Heart right ventricle (tissue), 16 donors: ENCODE measurements around the gene SPR. TPM values are rescaled to one million over a fixed set of nuclear protein-coding genes. Genes with fewer than 3 reads are reported as not detected.
A peak's percentile ranks its signal among the peaks of the same experiment; 100 is the strongest.

Experiments used
- ATAC-seq, 8 donors: fragments of 200-7000 bp; cut with Tn5 transposase; one replicate each; pipeline ENCODE4 v1.9.1; 2020; ENCODE audit warnings: mild to moderate bottlenecking in 8 of 8, moderate library complexity in 8 of 8, moderate number of reproducible peaks in 1 of 8
- DNase-seq, 2 donors: peaks; one replicate each; pipeline ENCODE4 v3.0.0-alpha.2; 2020
- H3K27ac ChIP-seq, 10 donors: fragments of 200-600 bp; sonication (generic) in 2 of 10; one replicate each; pipeline versions ENCODE4 v1.5.0 to v1.8.0; 2020 to 2022; ENCODE audit warnings: mild to moderate bottlenecking in 3 of 10
- H3K27me3 ChIP-seq, 7 donors: fragments of 200-600 bp; one replicate each; pipeline ENCODE4 v1.8.0; 2021 to 2022; ENCODE audit warnings: mild to moderate bottlenecking in 2 of 7
- H3K36me3 ChIP-seq, 9 donors: fragments of 200-600 bp; sonication (generic) in 1 of 9; one replicate each; pipeline versions ENCODE4 v1.5.0 to v1.8.0; 2020 to 2022; ENCODE audit warnings: mild to moderate bottlenecking in 2 of 9
- H3K4me1 ChIP-seq, 9 donors: fragments of 200-600 bp; sonication (generic) in 1 of 9; one replicate each; pipeline versions ENCODE4 v1.5.0 to v1.8.0; 2020 to 2022; ENCODE audit warnings: mild to moderate bottlenecking in 4 of 9
- H3K4me3 ChIP-seq, 10 donors: fragments of 200-600 bp; sonication (generic) in 2 of 10; one replicate each; pipeline versions ENCODE4 v1.5.0 to v1.8.0; 2020 to 2022; ENCODE audit warnings: mild to moderate bottlenecking in 7 of 10, moderate library complexity in 2 of 10
- H3K9me3 ChIP-seq, 11 donors: fragments of 200-600 bp in 10 of 11; sonication (generic) in 2 of 11; one replicate each; pipeline versions ENCODE4 v1.5.0 to v1.8.0; 2013 to 2022; ENCODE audit warnings: mild to moderate bottlenecking in 2 of 11, control low read depth in 1 of 11, moderate library complexity in 1 of 11
- CTCF ChIP-seq, 9 donors: fragments of 200-600 bp; sonication (generic) in 2 of 9; IDR thresholded peaks; one replicate each; pipeline versions ENCODE4 v1.5.0 to v1.8.0; 2021 to 2022; ENCODE audit warnings: antibody characterized with exemption in 9 of 9, mild to moderate bottlenecking in 5 of 9, moderate library complexity in 1 of 9
- WGBS, 2 donors: extraction: QIAGEN DNeasy Blood & Tissue Kit; methylation state at CpG; one replicate each; pipeline ENCODE4 v1.1.7; 2013; ENCODE audit warnings: inconsistent platforms in 1 of 2; 5-methylcytosine and 5-hydroxymethylcytosine counted together
- intact Hi-C, 10 donors: fragments of 100-400 bp; cut with DNase I; formaldehyde crosslinking; loops; one replicate each; pipeline versions ENCODE4 v1.11.1 to v1.14.2; 2022
- polyA plus RNA-seq, 2 donors: library from polyadenylated mRNA; stranded (reverse); fragments of 200-250 nt; gene quantifications; one replicate each; pipeline ENCODE4 v1.2.3, GENCODE V29; 2013
- total RNA-seq, 10 donors: library from RNA; stranded (reverse); fragmentation: NEBNext Ultra II Directional in 3 of 10; extraction: Animal tissue kit (Norgen Biotek cat#: 25700) in 3 of 10; gene quantifications; one replicate each; pipeline versions ENCODE4 v1.2.1 to v1.2.4, GENCODE V29; 2021 to 2023
- donor health status: Arrhythmogenic right ventricular cardiomyopathy.
- donor health status: ischemic (EF 13 %, LVEDD 7.1; RV severe dilation, severe dysfunction).
- donor health status: healthy with polysubstance abuse.
- donor health status: DM: no; HTN: yes; CAD: no.
- donor health status: DM: no; HTN: no; CAD: no.
- donor health status: ischemic (EF 25% LVEDD 6.9; RV normal size, moderate dysfunction).
- donor health status: ischemic (EF 25% LVEDD 5.7; RV mildly dilated, moderate dysfunction).
- donor health status: healthy.
- donor health status: DM: yes; HTN: yes; CAD: no.
- donor health status: Ischemic cardiomyopathy.
- donor health status: ischemic (EF 35%, LVEDD 5.7; RV mildly dilated, moderate dysfunction).
- donor health status: nonischemic (EF 11% LVEDD 7.7; RV severe dilation, severe dysfunction).
- donor health status: DM: yes; HTN: yes; CAD: no.
- donor health status: PGD.
- donor health status: ischemic (EF 29% LVEDD 5.4; RV normal size, mild dysfunction).
- donor health status: nonischemic (EF 23%, LVEDD 6.1; RV moderate dilation, normal function).

The SPR gene
- total and polyA plus RNA-seq, 12 donors, result 24.0 to 55.4 (median 39.3) TPM

GRCh38 chr2:72895759-72896281 lies 8.6 kb downstream of the SPR start:
- Histone ChIP-seq H3K9me3 (no peaks in the 10 kb centered on the region), H3K27ac (no peak overlapping the region), H3K36me3 (peaks cover 0 to 16% (median 0%) of the 10 kb centered on the region in 9 donors), H3K4me1 (peaks cover 2 to 22% (median 12%) of the 10 kb centered on the region in 9 donors), H3K4me3 (peak overlapping the region in 1 of 10 donors; percentile 16), H3K27me3 (peaks cover 0 to 53% (median 32%) of the 10 kb centered on the region in 7 donors)
- ATAC-seq (peak; percentile 19 to 61 (median 32)), DNase-seq (peak; percentile 38 to 67)
- TF ChIP-seq CTCF (IDR thresholded peaks at IDR 0.05), result no peak
- intact Hi-C loops, result loop anchor here in 9 of 10 donors (5.0 to 10.0 kb wide), 5 partner anchors 76 to 189 kb away; partner anchors contain the start of gene SFXN5 (in 4 of the 9)
- 8 to 10% methylated on average over 16 of the region's 16 CpGs for WGBS, 2 donors

- ATAC-seq (no peak), DNase-seq (no peak)
- Histone ChIP-seq H3K9me3 (no peaks in the 10 kb centered on the region), H3K27ac (no peak overlapping the region), H3K4me1 (peaks cover 2 to 21% (median 12%) of the 10 kb centered on the region in 9 donors), H3K36me3 (peaks cover 0 to 11% (median 0%) of the 10 kb centered on the region in 9 donors), H3K4me3 (no peak overlapping the region), H3K27me3 (peaks cover 0 to 59% (median 38%) of the 10 kb centered on the region in 7 donors)
- intact Hi-C loops, result loop anchor here in 9 of 10 donors (5.0 to 10.0 kb wide), 5 partner anchors 76 to 188 kb away; partner anchors contain the start of gene SFXN5 (in 4 of the 9)
- no peak for TF ChIP-seq CTCF (IDR thresholded peaks at IDR 0.05)
- WGBS, 2 donors, result 77 to 82% methylated on average over 4 of the region's 4 CpGs
Measured at GRCh38 chr2:72896446-72896845, 9.2 kb downstream of the SPR start.

GRCh38 chr2:72897785-72898584 lies 10.8 kb downstream of the SPR start:
- Histone ChIP-seq H3K27ac (no peak overlapping the region), H3K36me3 (no peaks in the 10 kb centered on the region), H3K4me3 (no peak overlapping the region), H3K4me1 (peaks cover 2 to 21% (median 12%) of the 10 kb centered on the region in 9 donors), H3K9me3 (no peaks in the 10 kb centered on the region), H3K27me3 (peaks cover 0 to 74% (median 52%) of the 10 kb centered on the region in 7 donors)
- 75 to 77% methylated on average over 18 of the region's 18 CpGs for WGBS, 2 donors
- no peak for DNase-seq
- ATAC-seq, result no peak
- intact Hi-C loops, result loop anchor here in 9 of 10 donors (5.0 to 10.0 kb wide), 5 partner anchors 74 to 187 kb away; partner anchors contain the start of gene SFXN5 (in 4 of the 9)
- no peak for TF ChIP-seq CTCF (IDR thresholded peaks at IDR 0.05)

DNA sequence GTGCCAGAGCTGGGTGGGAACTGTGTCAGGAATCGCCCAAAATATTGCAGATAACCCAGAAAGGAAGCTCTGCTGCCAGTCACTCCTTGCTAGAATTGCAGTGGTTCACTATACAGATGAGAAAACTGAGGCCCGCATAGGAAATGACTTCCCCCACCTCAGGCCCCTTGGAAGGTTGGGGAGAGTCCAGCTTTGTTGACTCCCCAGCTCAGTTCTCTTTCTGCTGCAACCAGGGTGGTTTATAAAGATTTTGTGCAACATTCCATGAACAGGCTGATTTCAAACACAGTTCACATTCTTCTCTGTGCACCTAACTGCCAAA lies 11.3 kb downstream of the SPR start:
- TF ChIP-seq CTCF (IDR thresholded peaks at IDR 0.05), result no peak
- Histone ChIP-seq H3K4me1 (peaks cover 2 to 21% (median 12%) of the 10 kb centered on the region in 9 donors), H3K9me3 (no peaks in the 10 kb centered on the region), H3K36me3 (no peaks in the 10 kb centered on the region), H3K27me3 (peaks cover 0 to 80% (median 57%) of the 10 kb centered on the region in 7 donors), H3K4me3 (no peak overlapping the region), H3K27ac (no peak overlapping the region)
- 84 to 87% methylated on average over 2 of the region's 2 CpGs for WGBS, 2 donors
- DNase-seq, result no peak
- intact Hi-C loops, result loop anchor here in 9 of 10 donors (5.0 to 10.0 kb wide), 5 partner anchors 74 to 186 kb away; partner anchors contain the start of gene SFXN5 (in 4 of the 9)
- no peak for ATAC-seq
